ENCODE data around the gene PEX13.
"Not testable (repeated sequence)": the region's sequence is repeated elsewhere in the genome, so short reads cannot be mapped to it uniquely, and the experiment has no call there.

DNA sequence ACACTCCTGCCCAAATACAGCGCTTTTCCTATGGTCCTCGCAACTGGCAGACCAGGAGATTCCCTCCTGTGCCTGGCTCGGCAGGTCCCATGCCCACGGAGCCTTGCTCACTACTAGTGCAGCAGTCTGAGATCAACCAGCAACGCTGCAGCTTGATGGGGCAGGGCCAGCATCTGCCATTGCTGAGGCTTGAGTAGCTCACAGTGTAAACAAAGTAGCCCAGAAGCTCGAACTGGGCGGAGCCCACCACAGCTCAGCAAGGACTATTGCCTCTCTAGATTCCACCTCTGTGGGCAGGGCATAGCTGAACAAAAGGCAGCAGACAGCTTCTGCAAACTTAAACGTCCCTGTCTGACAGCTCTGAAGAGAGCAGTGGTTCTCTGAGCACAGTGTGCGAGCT, 17.1 kb downstream of the PEX13 start:
- TF ChIP-seq CTCF (IDR thresholded peaks at IDR 0.05; ENCODE audit: borderline replicate concordance, extremely low read depth, low read length, poor library complexity, severe bottlenecking); EZH2 (IDR thresholded peaks at IDR 0.05; ENCODE audit: borderline replicate concordance, low read depth, low read length, severe bottlenecking): not testable (repeated sequence)

Measured in DND-41 (cell line).